Stimulated activated CD4-positive, alpha-beta T cell treated with anti-CD3 and anti-CD28 coated beads, Interleukin-15, amount 100 ng/mL, for 48 hours (primary cell): ENCODE data around the gene CALML6.
"Not testable (repeated sequence)": the region's sequence is repeated elsewhere in the genome, so short reads cannot be mapped to it uniquely, and the experiment has no call there.

Source experiments
- DNase-seq, 2 donors: peaks; one replicate each; pipeline ENCODE4 v3.0.0-alpha.2; 2020; ENCODE audit warnings: low read depth in 2 of 2

CALML6 gene

GRCh38 chr1:1925437-1926345, 10.6 kb downstream of the CALML6 start:
- no peak for DNase-seq

DNA sequence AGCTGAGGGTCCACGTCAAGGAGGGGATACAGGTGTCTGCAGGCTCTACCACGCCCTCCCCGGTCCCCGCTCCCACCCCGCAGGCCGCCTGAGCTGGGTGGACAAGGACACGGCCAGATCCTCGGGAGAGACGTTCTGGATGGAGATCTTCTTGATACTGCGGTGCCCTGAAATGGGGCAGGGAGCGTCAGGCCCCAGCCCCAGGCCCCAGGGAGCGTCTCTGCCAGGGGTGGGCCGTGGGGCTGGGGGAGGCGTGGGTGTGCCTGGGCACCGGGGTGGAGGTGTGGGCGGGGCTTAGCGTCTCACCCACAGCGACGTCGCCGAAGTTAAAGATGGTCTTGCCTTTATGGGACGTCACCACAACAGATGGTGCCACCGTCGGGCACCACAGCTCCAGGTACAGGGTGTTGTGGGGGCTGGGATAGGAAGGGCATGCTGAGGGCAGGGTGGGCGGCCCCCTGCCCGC, 11.3 kb downstream of the CALML6 start:
- DNase-seq: no peak

GRCh38 chr1:1926886-1927660, 12.0 kb downstream of the CALML6 start:
- no peak for DNase-seq

DNA sequence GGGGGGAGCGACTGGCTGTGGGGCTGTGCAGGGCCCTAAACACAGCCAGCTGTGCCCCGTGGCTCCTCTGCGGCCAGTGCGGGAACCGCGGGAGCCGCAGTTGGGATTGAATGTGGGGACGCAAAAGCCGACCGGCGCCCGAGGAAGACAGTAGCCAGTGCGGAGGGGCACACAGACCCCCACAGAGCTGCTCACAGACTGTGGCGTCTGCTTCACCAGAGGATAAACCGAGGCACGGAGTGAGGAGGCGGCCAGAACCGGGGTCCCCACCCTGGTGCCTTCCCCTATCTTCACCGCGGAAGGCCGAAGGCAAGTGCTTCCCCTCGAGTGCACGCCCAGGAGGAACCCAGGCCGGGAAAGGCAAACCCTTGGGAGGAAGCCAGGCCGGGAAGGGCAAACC, 12.7 kb downstream of the CALML6 start:
- DNase-seq: no peak

DNA sequence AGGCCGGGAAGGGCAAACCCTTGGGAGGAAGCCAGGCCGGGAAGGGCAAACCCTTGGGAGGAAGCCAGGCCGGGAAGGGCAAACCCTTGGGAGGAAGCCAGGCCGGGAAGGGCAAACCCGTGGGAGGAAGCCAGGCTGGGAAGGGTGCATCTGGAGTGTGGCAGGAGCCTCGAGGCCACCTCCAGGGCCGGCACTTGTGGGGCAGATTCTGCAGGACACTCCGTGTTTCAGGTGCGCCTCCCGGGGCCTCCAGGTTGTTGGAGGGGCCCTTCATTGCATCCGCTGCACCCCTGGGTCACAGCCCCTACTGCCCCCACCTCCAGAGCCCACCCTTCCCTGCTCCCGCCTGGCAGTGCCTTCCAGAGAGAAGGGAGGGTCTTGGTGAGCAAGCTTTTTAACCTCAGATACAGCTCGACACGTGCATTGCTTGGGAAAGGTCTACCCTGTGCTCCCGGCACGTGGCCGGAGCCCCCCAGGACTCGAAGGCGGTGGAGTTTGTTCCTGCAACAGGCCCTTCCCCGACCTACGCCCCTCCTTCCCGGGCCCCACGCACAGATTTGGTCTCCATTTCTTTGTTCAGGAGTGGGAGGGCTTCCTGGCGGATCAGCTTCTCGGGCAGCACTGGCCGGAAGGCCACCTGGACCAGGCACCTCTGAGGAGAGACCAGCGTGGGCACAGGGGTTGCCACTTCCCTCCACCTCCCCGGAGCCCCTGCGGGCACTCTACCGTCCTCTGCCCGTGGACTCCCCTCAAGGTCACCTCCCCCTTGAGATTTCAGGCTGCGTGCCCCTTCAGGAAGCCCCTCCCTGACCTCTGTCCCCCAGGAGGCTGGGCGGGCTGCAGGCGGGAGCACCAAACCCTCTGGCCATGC, 13.4 kb downstream of the CALML6 start:
- DNase-seq: no peak

- DNase-seq: no peak
These were observed 14.1 kb downstream of the CALML6 start for GRCh38 chr1:1929102-1929638.

DNA sequence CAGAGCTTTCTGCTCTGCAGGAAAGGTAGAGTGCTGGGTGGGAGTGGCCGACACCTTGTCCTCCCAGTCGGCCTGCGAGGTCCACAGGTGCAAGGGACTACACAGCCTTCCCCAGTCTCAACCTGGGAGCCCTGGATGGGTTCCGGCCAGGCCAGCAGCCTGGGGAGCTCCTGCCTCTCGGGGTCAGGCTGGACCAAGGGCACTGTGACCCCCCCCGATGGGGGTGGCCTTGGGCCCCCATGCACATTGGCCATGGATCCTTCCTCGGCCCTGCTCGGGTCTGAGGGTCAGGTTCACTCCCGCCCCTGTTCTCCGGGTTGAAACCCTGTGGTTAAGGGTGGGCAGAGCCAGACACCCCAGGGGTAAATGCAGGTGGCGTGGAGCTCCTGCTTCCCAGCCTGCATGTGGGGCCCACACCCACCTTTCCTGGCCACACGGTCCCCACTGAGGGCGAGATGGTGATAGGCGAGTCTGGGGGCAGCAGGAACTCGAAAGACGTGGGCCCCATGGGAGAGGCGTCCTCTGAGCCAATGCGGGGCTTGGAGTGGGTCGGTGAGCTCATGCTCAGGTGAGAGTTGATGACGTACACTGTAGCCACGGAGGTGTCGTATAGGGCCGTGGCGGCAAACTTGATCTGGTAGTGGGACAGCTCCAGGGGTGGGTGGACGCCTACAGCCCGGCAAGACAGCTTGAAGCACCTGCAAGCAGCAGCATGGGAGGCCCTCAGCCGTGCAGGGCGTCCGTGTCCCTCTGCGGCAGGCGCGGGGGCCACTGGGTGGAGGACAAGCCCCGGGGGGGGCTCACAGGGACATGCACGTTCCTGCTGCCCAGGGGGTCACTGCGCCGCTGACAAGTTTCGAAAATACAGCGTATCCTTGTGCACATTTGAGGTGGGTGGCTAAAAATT, 14.8 kb downstream of the CALML6 start:
- no peak for DNase-seq

GRCh38 chr1:1934848-1935247, 19.8 kb downstream of the CALML6 start:
- not testable (repeated sequence) for DNase-seq

GRCh38 chr1:1937061-1937460, 22.0 kb downstream of the CALML6 start:
- DNase-seq: no peak

- DNase-seq: no peak
These were observed 22.7 kb downstream of the CALML6 start for GRCh38 chr1:1937549-1938275.

DNA sequence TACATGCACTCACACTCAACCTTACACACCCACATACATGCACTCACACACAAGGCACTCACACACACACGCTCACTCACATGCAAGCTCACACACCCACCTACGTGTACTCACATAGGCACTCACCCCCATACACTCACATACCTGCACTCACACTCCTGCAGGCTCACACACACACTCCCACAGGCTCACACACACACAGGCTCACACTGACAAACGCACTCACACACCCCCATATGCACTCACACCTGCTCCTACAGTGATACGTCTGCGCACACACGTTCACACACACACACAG, 23.2 kb downstream of the CALML6 start:
- DNase-seq: no peak

DNA sequence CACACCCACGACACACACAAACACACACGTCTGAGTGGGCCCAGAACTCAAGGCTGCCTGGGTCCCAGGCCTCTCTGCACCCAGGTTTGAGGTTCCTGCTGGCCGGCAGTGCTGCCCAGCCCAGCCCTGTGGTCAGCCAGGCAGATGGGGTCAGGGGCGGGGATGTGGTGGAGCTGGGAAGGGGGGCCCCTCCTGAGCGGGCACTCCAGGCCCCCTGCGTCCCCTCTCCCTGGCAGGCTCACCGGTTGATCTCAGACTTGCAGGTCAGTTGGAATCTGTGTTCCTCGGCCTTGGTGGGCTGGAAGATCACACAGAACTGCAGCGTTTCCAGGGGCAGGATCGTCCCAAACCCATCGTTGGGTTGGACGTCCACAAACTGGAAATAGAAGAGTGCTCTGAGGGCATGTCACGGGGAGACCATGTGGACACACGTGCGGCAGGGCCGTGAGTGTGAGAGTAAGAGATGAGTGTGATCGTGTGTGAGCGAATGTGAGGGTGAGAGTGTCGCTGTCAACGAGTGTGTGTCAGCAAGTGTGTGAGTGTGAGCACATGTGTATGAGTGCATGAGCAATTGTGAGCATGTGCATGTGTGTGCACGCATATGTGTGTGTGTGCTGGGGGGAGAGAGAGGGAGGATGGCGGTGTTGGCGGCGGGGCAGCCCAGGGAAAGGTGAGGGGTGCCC, 23.7 kb downstream of the CALML6 start:
- no peak for DNase-seq

GRCh38 chr1:1939296-1940122, 24.4 kb downstream of the CALML6 start:
- no peak for DNase-seq

- no peak for DNase-seq
These were observed 25.0 kb downstream of the CALML6 start for GRCh38 chr1:1940123-1940425.

- no peak for DNase-seq
These were observed 26.3 kb downstream of the CALML6 start for GRCh38 chr1:1941211-1941841.

DNA sequence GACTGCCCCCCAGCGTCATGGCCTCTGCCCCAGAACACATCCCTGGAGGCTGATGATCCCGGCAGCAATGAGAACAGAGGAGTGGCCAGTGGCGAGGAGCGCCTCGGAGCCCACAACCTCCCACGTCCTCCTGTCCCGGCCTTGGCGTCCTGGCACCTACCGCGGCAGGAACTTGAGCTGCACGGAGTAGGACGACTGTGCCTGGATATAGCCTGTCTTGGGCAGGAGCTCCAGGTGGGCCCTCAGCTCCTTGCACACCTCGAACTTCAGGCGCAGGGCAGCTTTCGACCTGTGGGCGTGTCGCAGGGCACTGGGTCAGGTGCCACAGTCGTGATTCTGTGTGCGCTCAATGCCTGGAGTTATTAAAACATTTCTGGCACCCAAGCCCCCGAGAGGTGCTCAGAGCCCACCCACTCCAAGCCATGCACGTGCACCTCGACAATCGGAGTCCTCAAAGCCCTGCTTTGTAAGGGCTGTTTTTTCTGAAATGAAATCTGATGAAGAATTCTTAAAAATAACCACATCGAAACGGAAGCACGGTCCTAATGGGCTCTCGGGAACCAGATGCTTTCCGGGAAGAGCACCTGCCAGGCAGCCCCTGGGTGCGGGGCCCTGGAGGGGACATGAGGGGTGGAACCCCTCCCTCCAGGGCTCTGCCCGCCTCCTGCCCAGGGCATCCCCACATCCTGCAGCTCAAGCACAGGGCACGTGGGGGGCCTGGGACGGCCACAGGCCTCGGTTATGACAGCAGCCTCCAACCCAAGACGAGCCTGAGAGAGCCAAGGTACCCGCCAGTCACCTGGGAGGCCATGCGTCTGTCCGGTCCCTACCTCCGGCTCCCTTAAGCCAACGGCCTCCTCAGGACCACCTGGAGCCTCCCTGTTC, 27.1 kb downstream of the CALML6 start:
- no peak for DNase-seq
